Transverse colon (tissue), 4 donors: ENCODE results near the gene EPB42. TPM values are rescaled to one million over a fixed set of nuclear protein-coding genes. Genes with fewer than 3 reads are reported as not detected.

Source experiments
- DNase-seq: peaks from one replicate; pipeline ENCODE4 v3.0.0-alpha.2; 2019
- H3K27ac ChIP-seq, 4 donors: fragments of 200-600 bp; sonication (generic); 2 replicates each; pipeline ENCODE4 v1.5.1; 2016 to 2018; ENCODE audit warnings: inconsistent platforms in 4 of 4
- H3K27me3 ChIP-seq: fragments of 200-600 bp; sonication (generic); 2 replicates; pipeline ENCODE4 v1.5.1; 2017; ENCODE audit warnings: inconsistent platforms
- H3K36me3 ChIP-seq, 4 donors: fragments of 200-600 bp; sonication (generic); 2 replicates each; pipeline ENCODE4 v1.5.1; 2017 to 2019; ENCODE audit warnings: inconsistent platforms in 4 of 4
- H3K4me1 ChIP-seq, 4 donors: fragments of 200-600 bp; sonication (generic); 2 replicates each; pipeline ENCODE4 v1.5.1; 2017 to 2020; ENCODE audit warnings: inconsistent platforms in 4 of 4
- H3K4me3 ChIP-seq, 4 donors: fragments of 200-600 bp; sonication (generic); 1 replicate in 1 of 4; 2 replicates in 3 of 4; pipeline versions ENCODE4 v1.5.1 to v1.6.1; 2017 to 2019; ENCODE audit warnings: inconsistent platforms in 4 of 4
- H3K9me3 ChIP-seq, 2 donors: fragments of 200-600 bp; sonication (generic); 2 replicates each; pipeline ENCODE4 v1.5.1; 2017 to 2019; ENCODE audit warnings: inconsistent platforms in 2 of 2
- EP300 ChIP-seq: sonication (generic); formaldehyde crosslinking; IDR thresholded peaks from one replicate; pipeline ENCODE4 v1.6.1; 2017; ENCODE audit warnings: antibody characterized with exemption, low read depth
- POLR2A ChIP-seq: fragments of 450-650 bp; IDR thresholded peaks from one replicate; pipeline ENCODE4 v1.6.1; 2016; ENCODE audit warnings: antibody characterized with exemption, mild to moderate bottlenecking, moderate library complexity
- POLR2AphosphoS5 ChIP-seq, 3 donors: sonication (generic); formaldehyde crosslinking; IDR thresholded peaks; one replicate each; pipeline ENCODE4 v1.6.1; 2016; ENCODE audit warnings: antibody characterized with exemption in 3 of 3
- WGBS, 2 donors: methylation state at CpG; one replicate each; pipeline ENCODE4 v1.1.5; 2018; ENCODE audit warnings: low coverage in 1 of 2; 5-methylcytosine and 5-hydroxymethylcytosine counted together
- in situ Hi-C, 4 donors: fragments of 200-750 bp; cut with MboI; loops; one replicate each; pipeline versions ENCODE4 v1.15.0 to v1.15.1; 2017; ENCODE audit warnings: low sequenced_read_pairs in 3 of 4, low pct_ligation_motif_present in 1 of 4, low pct_unique_long_range_greater_than_20kb in 1 of 4
- intact Hi-C: fragments of 100-400 bp; cut with DNase I; formaldehyde crosslinking; loops from one replicate; pipeline ENCODE4 v1.15.1; 2023; ENCODE audit warnings: low total_unique reads
- total RNA-seq, 4 donors: library from RNA; depleted of rRNA; stranded (reverse); fragments of >200 nt; gene quantifications; one replicate each; pipeline ENCODE4 v1.1.0, GENCODE V29; 2016
- TF ChIP-seq, protein P1 (sequence below), 5 experiments: fragments of 200-600 bp in 3 of 5; fragments of 450-650 bp in 2 of 5; sonication (generic) in 3 of 5; IDR thresholded peaks; 1 replicate in 2 of 5; 2 replicates in 3 of 5; pipeline ENCODE4 v1.5.1; 2016 to 2017; ENCODE audit warnings: antibody characterized with exemption in 5 of 5, inconsistent platforms in 3 of 5, mild to moderate bottlenecking in 2 of 5, moderate library complexity in 1 of 5

The EPB42 gene
- total RNA-seq, 4 donors from 2014 or later, result not detected

GRCh38 chr15:43251185-43251870 lies 30.5 kb upstream of the EPB42 start:
- in situ Hi-C loops, result no loop called here
- Histone ChIP-seq H3K27me3 (no peaks in the 10 kb centered on the region), H3K36me3 (no peaks in the 10 kb centered on the region), H3K27ac (no peak overlapping the region), H3K4me1 (no peaks in the 10 kb centered on the region), H3K9me3 (no peaks in the 10 kb centered on the region), H3K4me3 (no peak overlapping the region)
- no peak for DNase-seq
- 92% methylated on average over 8 of the region's 8 CpGs; no CpG with 5 or more reads in 1 of the 2 donors for WGBS, 2 donors
- intact Hi-C loops, result no loop called here
- TF ChIP-seq POLR2A, result no peak
- TF ChIP-seq POLR2AphosphoS5 (IDR thresholded peaks at IDR 0.05), result no peak
- no peak for TF ChIP-seq EP300
- TF ChIP-seq, protein P1, sequence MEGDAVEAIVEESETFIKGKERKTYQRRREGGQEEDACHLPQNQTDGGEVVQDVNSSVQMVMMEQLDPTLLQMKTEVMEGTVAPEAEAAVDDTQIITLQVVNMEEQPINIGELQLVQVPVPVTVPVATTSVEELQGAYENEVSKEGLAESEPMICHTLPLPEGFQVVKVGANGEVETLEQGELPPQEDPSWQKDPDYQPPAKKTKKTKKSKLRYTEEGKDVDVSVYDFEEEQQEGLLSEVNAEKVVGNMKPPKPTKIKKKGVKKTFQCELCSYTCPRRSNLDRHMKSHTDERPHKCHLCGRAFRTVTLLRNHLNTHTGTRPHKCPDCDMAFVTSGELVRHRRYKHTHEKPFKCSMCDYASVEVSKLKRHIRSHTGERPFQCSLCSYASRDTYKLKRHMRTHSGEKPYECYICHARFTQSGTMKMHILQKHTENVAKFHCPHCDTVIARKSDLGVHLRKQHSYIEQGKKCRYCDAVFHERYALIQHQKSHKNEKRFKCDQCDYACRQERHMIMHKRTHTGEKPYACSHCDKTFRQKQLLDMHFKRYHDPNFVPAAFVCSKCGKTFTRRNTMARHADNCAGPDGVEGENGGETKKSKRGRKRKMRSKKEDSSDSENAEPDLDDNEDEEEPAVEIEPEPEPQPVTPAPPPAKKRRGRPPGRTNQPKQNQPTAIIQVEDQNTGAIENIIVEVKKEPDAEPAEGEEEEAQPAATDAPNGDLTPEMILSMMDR (IDR thresholded peaks at IDR 0.05), result no peak

GRCh38 chr15:43250785-43251184 lies 30.0 kb upstream of the EPB42 start:
- in situ Hi-C loops (no loop called here), intact Hi-C loops (no loop called here)
- H3K4me3 ChIP-seq, result no peak overlapping the region
- H3K4me1 ChIP-seq, result no peaks in the 10 kb centered on the region
- no peaks in the 10 kb centered on the region for H3K27me3 ChIP-seq
- TF ChIP-seq POLR2AphosphoS5 (IDR thresholded peaks at IDR 0.05), result no peak
- TF ChIP-seq, protein P1 (IDR thresholded peaks at IDR 0.05), result no peak
- TF ChIP-seq EP300, result no peak
- no peak for TF ChIP-seq POLR2A
- WGBS, 2 donors, result 79% methylated on average over 2 of the region's 2 CpGs; no CpG with 5 or more reads in 1 of the 2 donors
- DNase-seq, result no peak
- H3K27ac ChIP-seq, result no peak overlapping the region
- H3K9me3 ChIP-seq, result no peaks in the 10 kb centered on the region
- H3K36me3 ChIP-seq, result no peaks in the 10 kb centered on the region

DNA sequence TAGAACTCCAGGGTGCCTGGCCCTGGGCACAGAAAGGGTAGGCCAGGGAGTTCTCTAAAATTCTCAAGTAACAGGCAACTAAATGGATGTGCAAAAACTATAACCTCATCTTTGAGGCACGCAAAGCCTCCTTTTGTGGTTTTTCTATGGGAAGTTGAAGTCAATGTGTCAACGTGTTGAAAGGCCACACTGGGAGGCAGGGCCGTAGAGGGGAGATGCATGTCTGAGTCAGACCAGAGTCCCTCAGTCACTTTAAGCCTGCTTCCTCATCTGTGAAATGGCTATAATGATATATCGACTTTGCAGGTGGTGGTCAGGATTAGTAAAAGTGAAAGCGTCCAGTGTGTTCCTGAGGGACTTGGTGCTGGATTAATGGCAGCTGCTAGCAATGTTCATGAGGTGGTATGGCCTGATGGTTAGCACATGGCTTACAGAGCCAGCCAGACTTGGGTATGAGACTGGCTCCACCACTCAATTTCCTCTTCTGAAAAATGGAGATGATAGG lies 28.9 kb upstream of the EPB42 start:
- intact Hi-C loops (loop anchor here (2.0 kb wide), 1 partner anchor 17 kb away; no protein-coding TSS in a partner anchor), in situ Hi-C loops (no loop called here)
- no peak overlapping the region for H3K4me3 ChIP-seq
- DNase-seq, result no peak
- H3K4me1 ChIP-seq, result no peaks in the 10 kb centered on the region
- TF ChIP-seq, protein P1 (IDR thresholded peaks at IDR 0.05), result no peak
- no peaks in the 10 kb centered on the region for H3K36me3 ChIP-seq
- no peak overlapping the region for H3K27ac ChIP-seq
- WGBS, 2 donors, result 51 to 86% methylated on average over 1 to 5 of the region's 5 CpGs
- H3K9me3 ChIP-seq, result no peaks in the 10 kb centered on the region
- no peaks in the 10 kb centered on the region for H3K27me3 ChIP-seq

- Histone ChIP-seq H3K27me3 (no peaks in the 10 kb centered on the region), H3K9me3 (no peaks in the 10 kb centered on the region), H3K36me3 (no peaks in the 10 kb centered on the region), H3K4me1 (no peaks in the 10 kb centered on the region), H3K4me3 (no peak overlapping the region), H3K27ac (no peak overlapping the region)
- intact Hi-C loops (loop anchor here (2.0 kb wide), 1 partner anchor 16 kb away; no protein-coding TSS in a partner anchor), in situ Hi-C loops (no loop called here)
- 60 to 70% methylated on average over 1 to 2 of the region's 2 CpGs for WGBS, 2 donors
- TF ChIP-seq, protein P1 (IDR thresholded peaks at IDR 0.05), result no peak
- TF ChIP-seq POLR2AphosphoS5 (IDR thresholded peaks at IDR 0.05) (no peak), POLR2A (no peak), EP300 (no peak)
- no peak for DNase-seq
These were observed 28.4 kb upstream of the EPB42 start for GRCh38 chr15:43249236-43249635.
